GM19468 (cell line): Measurements from ENCODE around the gene SCML1.

ENCODE experiments used
- ATAC-seq: cut with Tn5 transposase; IDR thresholded peaks from one replicate; pipeline ENCODE4 v1.9.1; 2021; ENCODE audit warnings: mild to moderate bottlenecking, moderate library complexity, moderate number of reproducible peaks; ENCODE audit not compliant: unreplicated experiment; ENCODE audit errors: extremely low read depth

The SCML1 gene

GRCh38 chrX:17737986-17738713 lies 857 bp downstream of the SCML1 start:
- no peak for ATAC-seq

GRCh38 chrX:17738737-17739535 lies 1.6 kb downstream of the SCML1 start:
- ATAC-seq, result no peak

DNA sequence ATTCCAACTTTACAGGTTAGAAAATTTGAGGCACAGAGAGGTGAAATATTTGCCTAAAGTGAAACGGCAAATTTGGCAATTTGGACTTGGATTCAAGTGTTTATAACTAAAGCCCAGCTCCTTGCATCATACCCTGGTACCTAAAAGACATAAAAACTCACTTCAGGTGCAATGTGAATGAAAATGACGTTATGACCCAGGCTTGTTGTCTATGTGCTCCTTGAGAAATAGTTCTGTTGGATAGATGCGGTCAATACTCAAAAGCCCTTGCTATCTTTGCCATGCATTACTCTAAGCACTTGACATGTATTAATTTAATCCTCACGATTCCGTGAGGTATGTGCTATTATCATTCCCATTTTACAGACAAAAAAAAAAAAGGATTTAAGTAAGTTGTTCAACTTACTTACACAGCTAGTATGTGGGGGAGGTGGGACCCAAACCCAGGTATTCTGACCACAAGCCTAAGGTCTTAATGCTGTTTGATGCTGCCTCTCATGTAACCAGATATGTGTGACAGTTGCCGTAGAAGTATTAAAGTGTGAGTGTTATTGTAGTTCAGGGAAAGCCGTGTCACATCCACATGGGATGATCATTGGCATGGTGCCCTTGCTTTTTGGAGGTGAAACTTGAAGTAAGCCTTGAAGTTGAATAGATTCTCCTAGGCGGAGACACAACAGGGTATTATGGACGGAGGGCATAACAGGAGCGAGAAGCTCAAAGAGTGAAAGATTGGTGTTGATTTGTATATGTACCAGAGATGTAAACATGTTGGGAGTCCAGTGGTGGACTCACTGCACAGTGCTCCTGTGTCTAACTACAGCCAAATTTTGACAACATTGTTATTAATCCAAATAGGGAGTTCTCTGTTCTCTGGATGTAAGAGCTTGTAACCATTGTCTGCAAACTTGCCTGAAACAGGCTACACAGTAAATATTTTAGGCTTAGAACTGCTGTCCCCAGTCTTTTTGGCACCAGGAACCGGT lies 3.1 kb downstream of the SCML1 start:
- ATAC-seq, result no peak

DNA sequence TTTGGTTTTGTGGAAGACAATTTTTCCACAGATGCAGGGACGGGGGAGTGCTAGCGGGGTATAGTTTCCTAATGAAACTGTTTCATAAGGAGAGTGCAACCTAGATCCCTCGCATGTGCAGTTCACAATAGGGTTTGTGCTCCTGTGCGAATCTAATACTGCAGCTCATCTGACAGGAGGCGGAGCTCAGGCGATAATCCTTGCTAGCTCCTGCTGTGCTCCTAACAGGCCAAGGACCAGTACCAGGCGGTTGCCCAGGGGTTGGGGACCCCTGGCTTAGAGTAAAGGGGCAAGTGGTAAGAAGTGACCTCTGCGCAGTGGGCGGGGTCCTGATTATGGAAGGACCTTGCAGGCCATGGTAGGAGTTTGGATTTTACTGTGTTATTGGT lies 3.8 kb downstream of the SCML1 start:
- no peak for ATAC-seq

DNA sequence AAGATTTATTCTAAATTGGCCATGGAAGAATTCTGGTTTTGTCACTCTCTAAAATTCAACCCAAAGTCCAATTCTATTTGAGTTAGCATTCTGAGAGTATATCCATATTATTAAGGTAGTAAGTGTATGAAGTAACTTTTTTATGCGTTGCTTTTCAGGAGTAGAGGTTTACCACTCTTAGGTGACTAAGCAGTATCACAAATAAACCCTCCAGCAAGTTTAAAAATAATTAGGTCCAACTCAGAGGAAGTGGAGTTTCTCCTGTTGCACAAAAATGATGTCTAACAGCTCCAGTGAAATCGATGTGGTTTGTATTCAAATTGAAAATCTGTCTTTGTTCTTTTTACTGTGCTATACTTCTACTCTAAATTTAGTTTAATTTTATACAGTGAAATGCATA lies 6.6 kb downstream of the SCML1 start:
- ATAC-seq, result no peak

GRCh38 chrX:17744896-17745523 lies 7.7 kb downstream of the SCML1 start:
- ATAC-seq, result no peak

DNA sequence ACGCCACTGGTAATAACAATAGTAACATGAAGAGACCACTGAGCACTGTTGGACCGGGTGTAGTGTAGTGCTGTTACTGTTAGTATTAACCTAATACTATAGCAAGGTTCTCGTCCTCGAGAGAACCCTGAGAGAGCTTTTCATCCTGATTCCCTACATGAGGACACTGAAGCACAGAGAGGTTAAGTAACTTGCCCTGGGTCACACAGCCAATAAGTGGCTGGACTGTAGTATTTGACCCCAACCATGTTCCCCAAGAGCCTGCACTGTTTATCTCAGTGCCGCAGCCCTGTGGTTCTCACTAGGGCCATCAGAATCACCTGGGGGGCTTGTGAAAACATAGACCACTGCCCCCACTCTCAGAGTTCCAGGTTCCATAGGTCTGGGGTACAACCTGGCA lies 10.4 kb downstream of the SCML1 start:
- ATAC-seq, result no peak

GRCh38 chrX:17748684-17749083 lies 11.4 kb downstream of the SCML1 start:
- ATAC-seq, result no peak

DNA sequence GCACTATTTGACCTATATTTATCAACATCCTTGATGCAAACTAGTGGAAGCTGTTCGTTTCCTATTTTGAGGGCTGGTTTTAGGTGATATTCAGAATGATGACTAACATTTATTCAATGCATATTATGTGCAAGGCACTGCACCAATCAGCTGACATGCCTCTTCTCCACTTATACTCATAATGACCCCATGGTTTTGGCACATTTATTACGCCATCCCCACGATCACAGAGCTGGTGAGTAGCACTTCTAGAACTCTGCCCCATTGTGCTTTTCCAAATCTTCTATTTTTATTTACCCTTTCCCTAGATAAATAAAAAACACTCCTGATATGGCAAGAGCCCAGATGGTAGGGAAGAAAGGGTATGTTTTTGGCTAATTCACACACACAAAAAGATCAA lies 13.1 kb downstream of the SCML1 start:
- ATAC-seq, result no peak

DNA sequence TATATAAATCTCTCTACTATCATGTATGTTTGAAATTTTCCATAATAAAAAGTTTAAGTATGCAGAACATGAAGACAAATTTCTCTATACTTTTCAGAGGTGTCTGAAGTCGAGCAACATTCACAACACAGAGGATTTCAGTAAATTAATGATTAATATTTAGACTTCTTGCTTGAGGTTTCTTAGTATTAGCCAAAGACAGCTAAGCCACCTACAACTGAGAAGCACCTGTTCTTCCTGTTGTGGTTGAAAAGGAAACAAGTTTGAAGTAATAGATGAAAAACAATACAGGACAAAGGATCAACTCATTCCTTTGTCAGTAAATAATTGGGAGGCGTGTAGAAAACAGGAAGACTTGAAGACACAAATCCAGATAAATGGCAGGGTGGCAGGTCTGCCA lies 21.1 kb downstream of the SCML1 start:
- peak; percentile 79 for ATAC-seq

DNA sequence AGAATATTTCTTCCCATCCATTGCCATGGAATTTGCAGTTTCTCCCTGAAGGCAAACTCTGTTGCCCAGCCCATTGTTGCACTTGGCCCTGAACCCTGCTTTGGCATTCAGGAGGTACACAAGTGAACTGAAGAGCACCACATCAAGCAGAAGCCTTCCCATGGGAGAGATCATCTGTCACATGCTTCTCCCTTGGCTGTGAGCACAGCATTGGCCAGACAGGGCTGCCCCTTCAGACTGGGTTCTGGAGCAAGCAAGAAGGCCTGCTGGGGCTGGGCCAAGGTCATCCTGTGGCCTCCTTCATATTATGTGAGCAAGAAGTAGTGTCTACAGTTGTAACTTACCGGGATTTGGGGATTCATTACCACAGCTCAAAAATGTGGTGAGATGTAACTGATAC lies 22.7 kb downstream of the SCML1 start:
- ATAC-seq, result no peak

- ATAC-seq, result no peak
These were observed 30.4 kb downstream of the SCML1 start for GRCh38 chrX:17767734-17768133.

- no peak for ATAC-seq
These were observed 31.7 kb downstream of the SCML1 start for GRCh38 chrX:17768997-17769396.

GRCh38 chrX:17769701-17770269 lies 32.5 kb downstream of the SCML1 start:
- ATAC-seq, result no peak

- no peak for ATAC-seq
These were observed 36.1 kb downstream of the SCML1 start for GRCh38 chrX:17773221-17773876.

- no peak for ATAC-seq
These were observed 36.8 kb downstream of the SCML1 start for GRCh38 chrX:17774053-17774452.

- ATAC-seq, result no peak
These were observed 41.7 kb downstream of the SCML1 start for GRCh38 chrX:17778997-17779396.

- no peak for ATAC-seq
These were observed 42.1 kb downstream of the SCML1 start for GRCh38 chrX:17779434-17779833.
